Activated T-cell treated with anti-CD3 and anti-CD28 coated beads for 24 hours (primary cell): Measurements from ENCODE around the gene SNTB2.

Experiments used
- DNase-seq: peaks from one replicate; pipeline ENCODE4 v3.0.0-alpha.2; 2020; ENCODE audit warnings: low read depth

The SNTB2 gene

DNA sequence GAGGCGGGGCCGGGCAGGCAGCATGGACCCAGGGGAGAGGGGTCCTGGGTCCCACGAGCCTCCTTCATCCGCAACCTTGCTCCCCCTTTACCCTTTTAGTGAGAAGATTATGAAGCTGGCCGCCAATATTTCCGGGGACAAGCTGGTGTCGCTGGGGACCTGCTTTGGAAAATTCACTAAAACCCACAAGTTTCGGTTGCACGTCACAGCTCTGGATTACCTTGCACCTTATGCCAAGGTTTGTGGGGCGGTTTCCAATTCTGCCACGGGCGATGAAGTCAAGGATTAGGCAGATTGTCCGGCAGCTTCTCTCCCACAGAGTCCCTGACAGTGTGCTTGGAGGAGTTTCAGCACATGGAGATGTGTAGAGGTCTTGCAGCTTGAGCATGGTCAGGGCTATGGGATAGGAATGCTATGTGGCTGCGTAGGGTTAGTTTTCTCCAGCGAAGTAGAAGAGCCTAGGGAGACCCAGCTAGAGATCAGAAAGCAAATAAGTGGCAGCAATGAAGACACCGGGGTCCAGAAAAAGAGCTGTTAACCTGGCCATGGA lies 153.2 kb downstream of the SNTB2 start:
- peak; percentile 16 for DNase-seq

DNA sequence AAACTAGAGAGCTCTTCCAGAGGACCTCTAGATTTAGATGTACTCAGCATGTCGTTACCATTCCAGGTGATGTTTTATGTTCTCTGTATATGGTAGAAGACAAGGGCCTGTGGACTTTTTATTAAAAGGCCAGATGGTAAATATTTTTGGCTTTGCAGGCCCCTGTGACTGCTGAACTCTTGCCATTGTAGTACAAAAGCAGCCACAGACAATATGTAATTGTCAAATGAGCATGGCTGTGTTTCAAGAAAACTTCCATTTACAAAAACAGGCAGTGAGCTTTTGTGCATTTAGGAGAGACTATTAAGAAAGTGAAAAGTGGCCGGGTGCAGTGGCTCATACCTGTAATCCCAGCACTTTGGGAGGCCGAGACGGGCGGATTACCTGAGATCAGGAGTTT lies 157.2 kb downstream of the SNTB2 start:
- no peak for DNase-seq

DNA sequence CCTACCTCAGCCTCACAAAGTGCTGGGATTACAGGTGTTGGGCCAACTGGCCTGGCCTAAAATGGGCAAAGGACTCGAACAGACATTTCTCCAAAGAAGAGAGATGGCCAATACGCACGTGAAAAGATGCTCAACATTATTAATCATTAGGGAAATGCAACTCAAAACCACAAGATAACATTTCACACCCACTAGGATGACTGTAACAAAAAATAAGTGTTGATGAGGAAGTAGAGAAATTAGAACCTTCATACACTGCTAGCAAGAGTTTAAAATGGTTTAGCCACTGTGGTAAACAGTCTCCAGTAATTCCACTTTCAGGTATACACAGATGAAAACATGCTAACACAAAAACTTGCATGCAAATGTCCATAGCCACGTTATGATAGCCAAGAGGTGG lies 159.0 kb downstream of the SNTB2 start:
- DNase-seq: no peak

DNA sequence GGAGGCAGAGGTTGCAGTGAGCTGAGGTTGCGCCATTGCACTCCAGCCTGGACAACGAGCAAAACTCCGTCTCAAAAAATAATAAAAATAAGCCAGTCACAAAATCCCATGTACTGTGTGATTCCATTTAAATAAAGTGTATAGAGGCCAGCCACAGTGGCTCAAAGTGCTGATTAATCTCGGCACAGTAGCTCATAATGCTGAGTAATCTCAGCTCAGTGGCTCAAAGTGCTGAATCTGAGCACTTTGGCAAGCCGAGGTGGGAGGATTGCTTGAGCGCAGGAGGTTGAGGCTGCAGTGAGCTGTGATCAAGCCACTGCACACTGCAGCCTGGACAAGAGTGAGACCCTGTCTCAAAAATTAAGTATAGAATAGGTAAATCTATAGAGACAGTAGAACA lies 159.7 kb downstream of the SNTB2 start:
- no peak for DNase-seq

DNA sequence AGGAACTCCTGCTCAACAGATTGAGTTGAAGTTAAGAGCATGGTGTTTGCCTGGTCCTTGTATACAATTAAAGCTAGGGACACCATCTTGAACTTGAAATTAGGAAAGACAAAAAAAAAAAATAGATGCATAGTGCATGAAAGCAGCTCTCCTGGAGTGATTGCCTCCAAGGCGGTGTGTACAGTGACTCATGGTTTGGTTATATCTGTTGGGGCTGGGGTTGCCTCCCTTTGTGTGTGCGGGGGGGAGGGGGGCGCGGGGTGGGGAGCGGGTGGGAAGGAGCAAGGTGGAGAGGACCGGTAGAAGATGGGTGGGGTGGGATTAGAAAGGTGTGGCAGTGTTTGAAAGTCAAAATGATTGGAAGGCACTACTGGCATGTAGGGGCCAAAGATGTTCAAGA lies 161.3 kb downstream of the SNTB2 start:
- no peak for DNase-seq

DNA sequence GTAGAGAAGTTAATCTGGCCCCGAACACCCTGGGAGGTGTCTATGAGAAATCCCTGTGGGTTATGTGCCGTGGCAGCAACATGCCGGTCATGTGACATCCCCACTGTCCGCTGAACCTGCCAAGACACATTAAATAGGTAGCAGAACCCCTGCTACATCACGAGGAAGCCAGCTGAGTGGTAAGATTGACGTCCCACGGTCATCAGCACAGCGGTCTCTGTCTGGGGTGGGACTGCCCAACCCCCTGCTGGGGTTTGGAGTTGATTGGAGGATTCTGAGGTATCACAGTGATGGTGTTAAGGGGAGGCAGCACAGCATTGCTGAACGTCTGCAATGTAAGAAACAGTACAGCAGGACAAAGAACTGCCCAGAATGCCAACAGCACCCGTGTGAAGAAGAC lies 162.6 kb downstream of the SNTB2 start:
- DNase-seq: no peak

DNA sequence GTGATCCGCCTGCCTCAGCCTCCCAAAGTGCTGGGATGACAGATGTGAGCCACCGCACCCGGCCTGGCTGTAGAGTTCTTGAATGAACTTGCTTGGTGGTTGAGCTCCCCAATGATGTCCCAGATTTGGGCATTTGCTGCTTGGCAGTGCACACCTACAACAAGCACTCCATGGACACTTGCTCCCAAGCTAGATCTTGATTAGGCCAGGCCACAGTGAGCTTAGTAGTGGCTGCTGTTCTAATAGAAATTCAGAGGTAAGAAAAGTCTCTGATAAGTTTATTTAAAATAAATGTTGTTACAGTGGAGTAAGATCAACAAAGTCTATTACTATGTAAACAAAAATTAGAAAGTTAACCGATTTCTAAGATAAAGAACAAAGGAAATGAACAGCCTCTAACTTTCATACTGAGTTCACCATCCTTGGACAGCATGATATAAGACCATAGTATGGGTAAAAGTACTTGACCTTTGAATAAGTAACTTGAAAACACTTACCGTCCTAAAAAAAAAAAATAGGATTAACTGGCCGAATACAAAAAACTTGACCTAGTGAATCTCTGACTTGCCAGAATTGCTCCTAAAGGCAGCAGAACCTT lies 163.7 kb downstream of the SNTB2 start:
- no peak for DNase-seq

DNA sequence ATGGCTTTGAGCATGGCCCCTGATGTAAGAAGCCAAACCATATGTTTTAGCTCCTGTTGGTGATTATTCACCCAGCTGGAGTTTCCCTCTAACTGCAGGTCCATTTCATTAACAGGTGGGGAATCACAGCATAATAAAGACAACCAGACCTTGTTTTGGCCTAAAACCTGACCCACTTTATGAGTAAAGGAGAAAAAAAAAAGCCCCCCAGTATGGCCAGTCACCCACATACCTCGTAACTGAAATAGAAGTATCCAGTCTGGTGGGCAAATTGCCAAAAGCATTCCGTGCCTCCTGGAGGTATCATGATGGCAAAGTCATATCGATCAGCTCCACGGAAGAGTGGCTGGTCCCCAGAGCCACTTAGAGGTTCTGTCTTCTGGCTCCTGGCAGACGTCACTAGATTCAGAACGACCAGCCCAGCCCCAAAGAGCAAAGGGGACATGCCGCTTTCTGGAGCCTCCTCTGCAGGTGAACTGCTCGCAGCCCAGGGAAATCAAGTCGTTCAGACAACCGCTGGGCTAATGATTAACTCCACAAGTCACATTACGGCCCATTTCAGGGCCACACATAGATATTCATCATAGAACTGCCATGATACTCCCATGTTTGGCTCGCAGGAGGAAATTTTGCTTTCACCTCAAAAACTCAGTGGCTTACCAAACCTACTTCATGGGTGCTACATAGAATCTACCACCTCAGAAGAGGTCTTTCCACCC lies 164.5 kb downstream of the SNTB2 start, which contains the start of gene TMED6:
Gene TMED6, minus strand, starts transcription at position 478 of the 719 bp plus-strand sequence. Its CDS starts 33 bp downstream, at position 445.
- no peak for DNase-seq
